ENCODE results near the gene ZNF697.
"Not testable (repeated sequence)": the region's sequence is repeated elsewhere in the genome, so short reads cannot be mapped to it uniquely, and the experiment has no call there.

The ZNF697 gene

DNA sequence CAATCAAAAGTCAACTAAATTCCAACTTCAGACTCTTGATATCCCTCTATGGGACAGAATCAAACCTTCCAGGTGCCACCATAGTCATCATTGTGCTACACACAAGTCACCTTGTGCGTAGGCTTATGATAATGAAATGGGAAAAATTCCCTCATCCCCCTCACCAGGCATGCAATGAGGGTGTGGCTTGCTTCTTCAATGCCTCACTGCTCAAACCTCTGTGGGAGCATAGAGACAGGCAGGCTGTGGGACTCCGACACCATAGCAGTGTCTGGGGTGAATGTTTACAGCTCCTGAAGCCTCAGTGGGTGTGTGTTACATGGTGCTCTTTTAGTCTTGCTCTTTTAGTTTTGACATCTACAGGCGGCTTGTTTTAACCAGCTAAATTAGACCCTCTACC lies 42.4 kb downstream of the ZNF697 start:
- no peak overlapping the region for H3K4me3 ChIP-seq (ENCODE audit: control insufficient read depth, low read depth, low read length)
- TF ChIP-seq, protein P1, sequence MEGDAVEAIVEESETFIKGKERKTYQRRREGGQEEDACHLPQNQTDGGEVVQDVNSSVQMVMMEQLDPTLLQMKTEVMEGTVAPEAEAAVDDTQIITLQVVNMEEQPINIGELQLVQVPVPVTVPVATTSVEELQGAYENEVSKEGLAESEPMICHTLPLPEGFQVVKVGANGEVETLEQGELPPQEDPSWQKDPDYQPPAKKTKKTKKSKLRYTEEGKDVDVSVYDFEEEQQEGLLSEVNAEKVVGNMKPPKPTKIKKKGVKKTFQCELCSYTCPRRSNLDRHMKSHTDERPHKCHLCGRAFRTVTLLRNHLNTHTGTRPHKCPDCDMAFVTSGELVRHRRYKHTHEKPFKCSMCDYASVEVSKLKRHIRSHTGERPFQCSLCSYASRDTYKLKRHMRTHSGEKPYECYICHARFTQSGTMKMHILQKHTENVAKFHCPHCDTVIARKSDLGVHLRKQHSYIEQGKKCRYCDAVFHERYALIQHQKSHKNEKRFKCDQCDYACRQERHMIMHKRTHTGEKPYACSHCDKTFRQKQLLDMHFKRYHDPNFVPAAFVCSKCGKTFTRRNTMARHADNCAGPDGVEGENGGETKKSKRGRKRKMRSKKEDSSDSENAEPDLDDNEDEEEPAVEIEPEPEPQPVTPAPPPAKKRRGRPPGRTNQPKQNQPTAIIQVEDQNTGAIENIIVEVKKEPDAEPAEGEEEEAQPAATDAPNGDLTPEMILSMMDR (IDR thresholded peaks at IDR 0.05; ENCODE audit: control insufficient read depth, insufficient read depth, low read depth, low read length, missing control alignments), result no peak

DNA sequence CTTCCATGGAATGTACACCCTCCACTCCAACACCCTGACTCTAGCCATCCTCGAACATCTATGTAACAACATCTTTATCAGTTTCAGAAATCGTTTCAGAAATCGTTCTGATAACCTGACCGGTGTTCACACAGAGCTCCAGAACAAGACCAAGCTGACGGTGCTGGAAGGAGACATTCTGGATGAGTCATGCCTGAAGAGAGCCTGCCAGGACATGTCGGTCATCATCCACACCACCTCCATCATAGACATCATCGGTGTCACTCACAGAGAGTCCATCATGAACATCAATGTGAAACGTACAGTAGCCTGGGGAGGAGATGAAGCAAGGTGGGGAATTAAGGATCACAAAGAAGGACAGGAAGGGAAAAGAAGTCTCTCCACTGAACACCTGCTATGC lies 43.0 kb downstream of the ZNF697 start:
- not testable (repeated sequence) for DNase-seq (ENCODE audit: low read depth); H3K4me3 ChIP-seq (ENCODE audit: control insufficient read depth, low read depth, low read length)

More for the DNA sequence above, 42.4 kb downstream of the ZNF697 start:
- DNase-seq (ENCODE audit: low read depth), result no peak

DNA sequence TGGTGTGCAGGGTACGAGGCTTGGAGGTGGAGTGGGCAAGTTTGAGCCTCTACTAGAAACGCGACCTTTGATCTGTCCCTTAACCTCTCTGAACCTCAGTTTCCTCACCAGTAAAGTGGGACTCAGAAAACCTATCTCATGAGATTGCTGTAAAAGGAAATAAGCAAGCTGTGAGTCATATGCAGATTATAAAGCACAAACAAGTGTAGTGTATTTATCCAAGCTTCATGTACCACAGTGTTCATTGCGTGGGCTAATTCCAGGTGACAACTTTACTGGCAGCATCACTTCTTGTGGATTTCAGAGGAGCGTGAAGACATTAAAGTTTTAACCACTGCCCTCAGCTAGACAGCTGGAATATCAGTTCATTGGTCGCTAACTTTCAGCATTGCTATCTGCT lies 44.4 kb downstream of the ZNF697 start:
- no peak overlapping the region for H3K4me3 ChIP-seq (ENCODE audit: control insufficient read depth, low read depth, low read length)
- no peak for DNase-seq (ENCODE audit: low read depth)
- TF ChIP-seq, protein P1 (IDR thresholded peaks at IDR 0.05; ENCODE audit: control insufficient read depth, insufficient read depth, low read depth, low read length, missing control alignments), result no peak

DNA sequence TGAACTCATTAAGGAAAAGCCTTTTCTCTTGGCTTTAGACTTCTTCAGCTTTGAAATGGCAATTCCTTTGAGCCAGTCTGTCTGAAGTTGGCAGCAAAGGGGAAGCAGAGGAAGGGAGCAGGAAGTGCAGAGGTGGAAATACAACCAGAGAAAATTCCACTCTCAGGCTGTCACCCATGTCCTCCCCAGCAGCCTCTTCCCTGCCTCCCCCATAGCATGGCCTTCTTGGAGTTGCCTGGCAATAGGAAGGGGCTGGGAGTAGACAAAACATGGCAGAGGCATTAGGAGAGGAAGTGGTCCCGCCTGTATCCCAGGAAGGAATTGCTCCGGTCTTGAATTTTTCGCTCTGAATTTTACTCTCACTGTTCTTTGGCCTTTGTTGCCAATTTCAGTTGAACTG lies 44.8 kb downstream of the ZNF697 start:
- H3K4me3 ChIP-seq (ENCODE audit: control insufficient read depth, low read depth, low read length); DNase-seq (ENCODE audit: low read depth): not testable (repeated sequence)

DNA sequence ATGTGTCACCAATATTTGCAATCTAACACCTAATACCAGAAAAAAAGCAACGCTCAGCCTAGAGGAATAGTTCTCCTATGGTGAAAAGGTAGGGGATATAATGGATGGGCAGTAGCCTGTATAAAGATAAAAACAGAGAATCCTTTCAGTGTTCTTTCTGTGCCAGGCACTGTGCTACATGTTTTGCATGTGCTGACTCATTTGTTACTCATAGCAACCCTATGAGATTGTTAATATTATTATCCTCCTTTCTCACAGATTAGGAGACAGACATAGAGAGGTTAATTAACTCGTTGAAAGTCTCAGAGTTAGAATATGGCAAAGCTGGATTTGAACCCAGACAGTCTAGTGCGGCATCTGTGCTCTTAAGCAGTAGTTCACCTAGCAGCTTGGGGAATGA lies 45.3 kb downstream of the ZNF697 start:
- H3K4me3 ChIP-seq (ENCODE audit: control insufficient read depth, low read depth, low read length); DNase-seq (ENCODE audit: low read depth): not testable (repeated sequence)

DNA sequence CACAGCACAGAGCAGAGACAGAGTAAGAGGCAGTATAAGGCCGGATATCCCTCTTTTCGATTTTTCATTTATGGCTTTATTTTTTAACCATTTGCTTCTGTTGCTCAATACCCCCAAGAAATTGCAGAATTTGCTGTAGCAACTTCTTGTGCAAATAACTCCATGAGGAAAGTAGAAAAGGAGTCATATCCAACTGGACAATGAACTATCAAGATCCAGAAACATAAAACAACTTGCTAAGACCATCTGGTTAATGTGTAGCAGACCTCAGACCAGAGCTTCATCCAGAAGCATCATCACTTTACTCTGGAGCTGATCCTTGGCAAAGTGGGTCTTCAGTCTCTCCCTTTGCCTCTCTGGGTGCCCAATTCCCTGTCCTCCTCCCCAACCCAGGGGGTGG lies 45.9 kb downstream of the ZNF697 start:
- no peak for DNase-seq (ENCODE audit: low read depth)
- H3K4me3 ChIP-seq (ENCODE audit: control insufficient read depth, low read depth, low read length), result no peak overlapping the region
- TF ChIP-seq, protein P1 (IDR thresholded peaks at IDR 0.05; ENCODE audit: control insufficient read depth, insufficient read depth, low read depth, low read length, missing control alignments), result no peak

DNA sequence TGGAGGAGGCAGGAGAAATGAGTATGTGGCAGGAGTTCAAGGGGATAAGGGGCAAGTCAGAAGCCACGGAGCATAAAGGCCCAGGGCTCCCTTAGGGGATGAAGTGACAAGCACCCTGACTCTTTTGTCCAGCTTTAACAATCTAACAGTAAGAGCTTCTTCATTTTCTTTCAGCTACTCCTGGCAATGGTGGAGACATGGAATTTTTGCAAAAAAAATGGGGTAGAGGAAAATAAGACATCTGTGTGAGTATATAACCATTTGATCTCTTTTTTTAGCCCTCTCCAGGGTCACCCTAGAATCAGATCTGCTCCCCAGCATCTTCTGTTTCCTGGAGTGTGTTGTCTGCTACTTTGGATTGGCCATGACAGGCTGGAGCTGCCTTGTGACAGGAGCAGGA lies 47.1 kb downstream of the ZNF697 start:
- no peak for DNase-seq (ENCODE audit: low read depth)
- H3K4me3 ChIP-seq (ENCODE audit: control insufficient read depth, low read depth, low read length), result no peak overlapping the region
- TF ChIP-seq, protein P1 (IDR thresholded peaks at IDR 0.05; ENCODE audit: control insufficient read depth, insufficient read depth, low read depth, low read length, missing control alignments), result no peak

DNA sequence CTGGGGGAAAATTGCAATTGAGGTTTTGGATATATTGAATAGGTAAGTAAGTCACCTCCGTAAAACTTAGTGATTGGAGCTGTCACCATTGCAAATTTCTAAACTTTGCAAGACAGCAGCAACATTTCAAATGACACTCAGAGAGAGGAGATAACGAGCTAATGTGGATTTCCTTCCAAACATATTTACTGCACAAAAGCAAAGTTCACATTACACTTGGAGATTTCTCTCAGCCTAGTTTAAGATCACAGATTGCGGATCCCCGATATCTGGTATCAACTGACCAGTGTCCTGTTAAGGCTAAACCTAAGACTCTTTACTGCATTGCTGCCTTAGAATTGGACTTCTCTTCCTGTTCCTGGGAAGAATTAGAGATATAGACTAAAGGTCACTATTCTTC lies 47.5 kb downstream of the ZNF697 start:
- TF ChIP-seq, protein P1 (IDR thresholded peaks at IDR 0.05; ENCODE audit: control insufficient read depth, insufficient read depth, low read depth, low read length, missing control alignments), result no peak
- DNase-seq (ENCODE audit: low read depth), result no peak
- no peak overlapping the region for H3K4me3 ChIP-seq (ENCODE audit: control insufficient read depth, low read depth, low read length)
